ENCODE measurements around the gene SLC44A2.
"Not testable (repeated sequence)": the region's sequence is repeated elsewhere in the genome, so short reads cannot be mapped to it uniquely, and the experiment has no call there.

Gene SLC44A2

GRCh38 chr19:10662384-10663251, 37.3 kb downstream of the SLC44A2 start:
- H3K4me1 ChIP-seq (ENCODE audit: control insufficient read depth in 2 of 2, insufficient read depth in 2 of 2, low read length in 2 of 2) = peaks cover 6 to 7% of the 10 kb centered on the region in 2 donors
- H3K27me3 ChIP-seq (ENCODE audit: control insufficient read depth in 2 of 2, insufficient read depth in 2 of 2, low read length in 2 of 2) = no peaks in the 10 kb centered on the region
- H3K36me3 ChIP-seq (ENCODE audit: control insufficient read depth in 2 of 2, insufficient read depth in 2 of 2, low read length in 2 of 2) = peaks cover 8 to 11% of the 10 kb centered on the region in 2 donors
- H3K27ac ChIP-seq (ENCODE audit: low read depth in 2 of 2, low read length in 2 of 2) = no peak overlapping the region
- H3K4me3 ChIP-seq (ENCODE audit: low read length in 2 of 2) = no peak overlapping the region
- H3K9ac ChIP-seq (ENCODE audit: low read depth in 1 of 2, low read length in 2 of 2) = no peak overlapping the region
- H3K9me3 ChIP-seq (ENCODE audit: control insufficient read depth in 2 of 2, low read length in 2 of 2) = no peaks in the 10 kb centered on the region

DNA sequence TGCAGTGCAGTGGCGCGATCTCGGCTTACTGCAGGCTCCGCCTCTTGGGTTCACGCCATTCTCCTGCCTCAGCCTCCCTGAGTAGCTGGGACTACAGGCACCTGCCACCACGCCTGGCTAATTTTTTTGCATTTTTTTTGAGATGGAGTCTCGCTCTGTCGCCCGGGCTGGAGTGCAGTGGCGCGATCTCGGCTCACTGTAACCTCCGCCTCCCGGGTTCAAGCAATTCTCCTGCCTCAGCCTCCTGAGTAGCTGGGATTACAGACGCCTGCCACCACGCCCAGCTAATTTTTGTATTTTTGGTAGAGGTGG, 37.9 kb downstream of the SLC44A2 start:
- H3K27ac ChIP-seq (ENCODE audit: low read depth in 2 of 2, low read length in 2 of 2); H3K27me3 ChIP-seq (ENCODE audit: control insufficient read depth in 2 of 2, insufficient read depth in 2 of 2, low read length in 2 of 2); H3K9ac ChIP-seq (ENCODE audit: low read depth in 1 of 2, low read length in 2 of 2); H3K9me3 ChIP-seq (ENCODE audit: control insufficient read depth in 2 of 2, low read length in 2 of 2); H3K4me1 ChIP-seq (ENCODE audit: control insufficient read depth in 2 of 2, insufficient read depth in 2 of 2, low read length in 2 of 2); H3K4me3 ChIP-seq (ENCODE audit: low read length in 2 of 2): not testable (repeated sequence)
- H3K36me3 ChIP-seq (ENCODE audit: control insufficient read depth in 2 of 2, insufficient read depth in 2 of 2, low read length in 2 of 2) = peaks cover 12 to 13% of the 10 kb centered on the region in 2 donors

- H3K4me3 ChIP-seq (ENCODE audit: low read length in 2 of 2) = no peak overlapping the region
- no peak overlapping the region for H3K9ac ChIP-seq (ENCODE audit: low read depth in 1 of 2, low read length in 2 of 2)
- H3K36me3 ChIP-seq (ENCODE audit: control insufficient read depth in 2 of 2, insufficient read depth in 2 of 2, low read length in 2 of 2) = peaks cover 21 to 22% of the 10 kb centered on the region in 2 donors
- H3K4me1 ChIP-seq (ENCODE audit: control insufficient read depth in 2 of 2, insufficient read depth in 2 of 2, low read length in 2 of 2) = peaks cover 6% of the 10 kb centered on the region in 2 donors
- H3K9me3 ChIP-seq (ENCODE audit: control insufficient read depth in 2 of 2, low read length in 2 of 2) = no peaks in the 10 kb centered on the region
- H3K27ac ChIP-seq (ENCODE audit: low read depth in 2 of 2, low read length in 2 of 2) = no peak overlapping the region
- H3K27me3 ChIP-seq (ENCODE audit: control insufficient read depth in 2 of 2, insufficient read depth in 2 of 2, low read length in 2 of 2) = no peaks in the 10 kb centered on the region
These were observed 42.5 kb downstream of the SLC44A2 start for GRCh38 chr19:10667867-10668266.

DNA sequence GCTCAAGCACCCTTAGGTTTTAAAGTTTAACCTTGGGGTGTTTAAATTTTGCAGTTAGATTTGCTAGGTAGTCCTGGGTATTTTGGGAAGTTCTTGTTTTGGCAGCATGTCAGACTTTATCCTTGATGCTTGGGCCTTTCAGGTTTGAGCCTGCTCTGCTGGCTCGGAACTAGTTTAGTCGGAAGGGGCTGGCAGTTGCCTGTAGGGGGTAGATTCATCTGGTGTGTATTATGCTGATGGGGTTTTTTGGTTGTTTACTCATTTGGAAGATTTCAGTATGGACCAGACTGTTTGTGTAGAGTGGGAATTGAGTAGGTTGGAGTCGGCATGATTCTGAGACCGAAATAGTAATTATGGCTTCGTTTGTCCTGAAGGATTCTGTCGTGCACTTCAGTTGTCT, 43.9 kb downstream of the SLC44A2 start:
- H3K4me1 ChIP-seq (ENCODE audit: control insufficient read depth in 2 of 2, insufficient read depth in 2 of 2, low read length in 2 of 2) = peaks cover 4 to 5% of the 10 kb centered on the region in 2 donors
- no peak overlapping the region for H3K9ac ChIP-seq (ENCODE audit: low read depth in 1 of 2, low read length in 2 of 2)
- H3K4me3 ChIP-seq (ENCODE audit: low read length in 2 of 2) = no peak overlapping the region
- no peak overlapping the region for H3K27ac ChIP-seq (ENCODE audit: low read depth in 2 of 2, low read length in 2 of 2)
- H3K9me3 ChIP-seq (ENCODE audit: control insufficient read depth in 2 of 2, low read length in 2 of 2) = no peaks in the 10 kb centered on the region
- H3K36me3 ChIP-seq (ENCODE audit: control insufficient read depth in 2 of 2, insufficient read depth in 2 of 2, low read length in 2 of 2) = peaks cover 27 to 30% of the 10 kb centered on the region in 2 donors
- no peaks in the 10 kb centered on the region for H3K27me3 ChIP-seq (ENCODE audit: control insufficient read depth in 2 of 2, insufficient read depth in 2 of 2, low read length in 2 of 2)

DNA sequence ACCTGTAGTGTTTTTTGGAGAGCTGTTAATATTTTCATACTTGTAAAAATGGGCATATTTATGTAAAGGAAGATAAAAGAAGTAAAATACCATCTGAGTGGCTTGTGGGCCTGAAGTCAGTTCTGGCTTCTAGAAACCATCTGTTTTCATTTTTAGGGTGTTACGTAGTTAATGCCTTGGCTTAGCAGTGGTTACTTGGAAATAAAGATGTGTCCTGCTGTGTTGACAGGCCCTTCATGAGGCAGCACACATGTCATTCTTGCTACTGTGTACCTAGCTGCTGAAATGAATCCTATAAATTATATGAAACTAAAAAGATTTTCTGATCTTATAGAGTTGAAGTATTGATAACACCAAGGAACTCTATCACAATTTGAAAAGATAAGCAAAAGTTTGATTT, 44.8 kb downstream of the SLC44A2 start:
- Histone ChIP-seq H3K36me3 (ENCODE audit: control insufficient read depth in 2 of 2, insufficient read depth in 2 of 2, low read length in 2 of 2) (peaks cover 30 to 35% of the 10 kb centered on the region in 2 donors), H3K4me3 (ENCODE audit: low read length in 2 of 2) (no peak overlapping the region), H3K27me3 (ENCODE audit: control insufficient read depth in 2 of 2, insufficient read depth in 2 of 2, low read length in 2 of 2) (no peaks in the 10 kb centered on the region), H3K9me3 (ENCODE audit: control insufficient read depth in 2 of 2, low read length in 2 of 2) (no peaks in the 10 kb centered on the region), H3K4me1 (ENCODE audit: control insufficient read depth in 2 of 2, insufficient read depth in 2 of 2, low read length in 2 of 2) (peaks cover 4 to 5% of the 10 kb centered on the region in 2 donors), H3K27ac (ENCODE audit: low read depth in 2 of 2, low read length in 2 of 2) (no peak overlapping the region), H3K9ac (ENCODE audit: low read depth in 1 of 2, low read length in 2 of 2) (no peak overlapping the region)

DNA sequence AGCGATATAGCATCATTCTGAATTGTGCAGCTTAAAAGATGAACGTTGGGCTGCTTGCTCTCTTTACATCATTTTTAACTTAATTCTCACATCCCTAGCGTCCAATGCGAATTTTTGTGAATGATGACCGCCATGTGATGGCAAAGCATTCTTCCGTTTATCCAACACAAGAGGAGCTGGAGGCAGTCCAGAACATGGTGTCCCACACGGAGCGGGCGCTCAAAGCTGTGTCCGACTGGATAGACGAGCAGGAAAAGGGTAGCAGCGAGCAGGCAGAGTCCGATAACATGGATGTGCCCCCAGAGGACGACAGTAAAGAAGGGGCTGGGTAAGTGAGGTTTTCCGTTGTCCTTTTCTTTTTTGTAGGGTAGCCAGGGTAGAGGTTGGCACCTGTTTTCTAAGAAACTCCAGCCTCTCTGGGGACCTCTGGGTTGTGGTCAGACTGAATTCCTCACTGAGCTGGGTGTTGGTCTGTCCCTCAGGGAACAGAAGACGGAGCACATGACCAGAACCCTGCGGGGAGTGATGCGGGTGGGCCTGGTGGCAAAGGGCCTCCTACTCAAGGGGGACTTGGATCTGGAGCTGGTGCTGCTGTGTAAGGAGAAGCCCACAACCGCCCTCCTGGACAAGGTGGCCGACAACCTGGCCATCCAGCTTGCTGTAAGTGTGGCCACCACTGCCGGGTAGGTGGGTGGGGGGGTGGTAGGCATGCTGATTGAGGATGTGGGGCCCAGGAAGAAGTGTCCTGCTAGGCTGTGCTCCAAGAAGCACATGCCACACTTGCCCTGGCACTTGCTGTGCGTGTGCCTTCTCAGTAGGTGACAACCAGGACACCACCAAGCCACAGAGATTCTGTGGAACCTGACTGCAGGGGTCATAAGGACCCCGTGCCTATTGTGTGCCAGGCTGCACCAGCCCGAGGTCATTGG, 45.8 kb downstream of the SLC44A2 start:
- no peak overlapping the region for H3K9ac ChIP-seq (ENCODE audit: low read depth in 1 of 2, low read length in 2 of 2)
- no peak overlapping the region for H3K27ac ChIP-seq (ENCODE audit: low read depth in 2 of 2, low read length in 2 of 2)
- no peaks in the 10 kb centered on the region for H3K9me3 ChIP-seq (ENCODE audit: control insufficient read depth in 2 of 2, low read length in 2 of 2)
- no peak overlapping the region for H3K4me3 ChIP-seq (ENCODE audit: low read length in 2 of 2)
- H3K27me3 ChIP-seq (ENCODE audit: control insufficient read depth in 2 of 2, insufficient read depth in 2 of 2, low read length in 2 of 2) = no peaks in the 10 kb centered on the region
- H3K36me3 ChIP-seq (ENCODE audit: control insufficient read depth in 2 of 2, insufficient read depth in 2 of 2, low read length in 2 of 2) = peaks cover 34 to 42% of the 10 kb centered on the region in 2 donors
- peaks cover 4 to 5% of the 10 kb centered on the region in 2 donors for H3K4me1 ChIP-seq (ENCODE audit: control insufficient read depth in 2 of 2, insufficient read depth in 2 of 2, low read length in 2 of 2)

DNA sequence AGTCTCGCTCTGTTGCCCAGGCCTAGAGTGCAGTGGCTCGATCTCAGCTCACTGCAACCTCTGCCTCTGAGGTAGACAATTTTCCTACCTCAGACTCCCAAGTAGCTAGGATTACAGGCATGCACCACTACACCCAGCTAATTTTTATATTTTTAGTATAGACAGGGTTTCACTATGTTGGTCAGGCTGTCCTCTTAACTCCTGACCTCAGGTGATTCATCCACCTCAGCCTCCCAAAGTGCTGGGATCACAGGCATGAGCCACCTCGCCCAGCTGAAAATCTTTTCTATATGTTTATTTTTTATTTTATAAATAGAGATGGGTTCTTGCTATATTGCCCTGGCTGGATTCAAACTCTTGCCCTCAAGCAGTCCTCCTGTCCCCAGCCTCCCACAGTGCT, 46.6 kb downstream of the SLC44A2 start:
- H3K36me3 ChIP-seq (ENCODE audit: control insufficient read depth in 2 of 2, insufficient read depth in 2 of 2, low read length in 2 of 2) = peaks cover 38 to 45% of the 10 kb centered on the region in 2 donors
- not testable (repeated sequence) for H3K27me3 ChIP-seq (ENCODE audit: control insufficient read depth in 2 of 2, insufficient read depth in 2 of 2, low read length in 2 of 2); H3K4me1 ChIP-seq (ENCODE audit: control insufficient read depth in 2 of 2, insufficient read depth in 2 of 2, low read length in 2 of 2); H3K9me3 ChIP-seq (ENCODE audit: control insufficient read depth in 2 of 2, low read length in 2 of 2); H3K27ac ChIP-seq (ENCODE audit: low read depth in 2 of 2, low read length in 2 of 2); H3K9ac ChIP-seq (ENCODE audit: low read depth in 1 of 2, low read length in 2 of 2); H3K4me3 ChIP-seq (ENCODE audit: low read length in 2 of 2)

- not testable (repeated sequence) for H3K9me3 ChIP-seq (ENCODE audit: control insufficient read depth in 2 of 2, low read length in 2 of 2); H3K4me1 ChIP-seq (ENCODE audit: control insufficient read depth in 2 of 2, insufficient read depth in 2 of 2, low read length in 2 of 2); H3K4me3 ChIP-seq (ENCODE audit: low read length in 2 of 2); H3K9ac ChIP-seq (ENCODE audit: low read depth in 1 of 2, low read length in 2 of 2); H3K27ac ChIP-seq (ENCODE audit: low read depth in 2 of 2, low read length in 2 of 2); H3K27me3 ChIP-seq (ENCODE audit: control insufficient read depth in 2 of 2, insufficient read depth in 2 of 2, low read length in 2 of 2)
- H3K36me3 ChIP-seq (ENCODE audit: control insufficient read depth in 2 of 2, insufficient read depth in 2 of 2, low read length in 2 of 2) = peaks cover 64 to 74% of the 10 kb centered on the region in 2 donors
These were observed 49.9 kb downstream of the SLC44A2 start for GRCh38 chr19:10675214-10675613.

DNA sequence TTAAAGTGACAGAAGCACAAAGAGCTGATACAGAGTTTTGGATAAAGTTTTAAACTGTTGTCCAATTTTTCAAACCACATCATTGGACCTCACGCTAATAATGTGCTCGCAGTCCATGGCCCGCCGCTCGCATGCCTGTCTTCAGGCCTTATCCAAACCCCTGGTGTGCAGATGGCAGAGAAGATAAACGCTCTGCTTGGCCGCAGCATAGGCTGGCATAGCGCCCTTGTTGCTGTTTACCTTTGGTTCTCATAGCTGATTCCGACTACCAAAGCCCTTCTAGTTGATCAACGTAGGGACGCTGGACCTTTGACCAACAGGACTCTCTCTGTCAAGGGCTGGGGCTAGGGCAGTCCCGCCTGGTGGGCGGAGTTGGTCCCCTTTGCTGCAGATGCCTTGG, 52.4 kb downstream of the SLC44A2 start:
- Histone ChIP-seq H3K36me3 (ENCODE audit: control insufficient read depth in 2 of 2, insufficient read depth in 2 of 2, low read length in 2 of 2) (peaks cover 73 to 82% of the 10 kb centered on the region in 2 donors), H3K4me1 (ENCODE audit: control insufficient read depth in 2 of 2, insufficient read depth in 2 of 2, low read length in 2 of 2) (no peaks in the 10 kb centered on the region), H3K27ac (ENCODE audit: low read depth in 2 of 2, low read length in 2 of 2) (no peak overlapping the region), H3K4me3 (ENCODE audit: low read length in 2 of 2) (no peak overlapping the region), H3K9me3 (ENCODE audit: control insufficient read depth in 2 of 2, low read length in 2 of 2) (no peaks in the 10 kb centered on the region), H3K9ac (ENCODE audit: low read depth in 1 of 2, low read length in 2 of 2) (no peak overlapping the region), H3K27me3 (ENCODE audit: control insufficient read depth in 2 of 2, insufficient read depth in 2 of 2, low read length in 2 of 2) (no peaks in the 10 kb centered on the region)

DNA sequence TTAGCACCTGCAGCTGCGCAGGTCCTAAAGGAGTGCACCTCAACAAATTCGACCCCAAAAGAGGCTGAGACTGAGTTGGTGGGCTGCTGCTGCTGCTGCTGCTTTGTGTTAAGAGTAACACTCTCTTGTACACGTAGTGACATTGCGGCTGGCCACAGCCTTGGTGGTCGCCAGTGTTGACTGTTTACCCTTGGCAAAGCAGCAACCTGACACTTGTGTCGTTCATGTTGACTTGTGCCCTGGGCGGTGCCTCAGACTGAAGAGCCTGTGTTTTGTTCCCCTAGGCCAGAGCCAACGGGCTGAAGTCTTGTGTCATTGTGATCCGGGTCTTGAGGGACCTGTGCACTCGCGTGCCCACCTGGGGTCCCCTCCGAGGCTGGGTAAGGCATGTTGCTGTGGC, 53.5 kb downstream of the SLC44A2 start:
- Histone ChIP-seq H3K4me3 (ENCODE audit: low read length in 2 of 2) (no peak overlapping the region), H3K27me3 (ENCODE audit: control insufficient read depth in 2 of 2, insufficient read depth in 2 of 2, low read length in 2 of 2) (no peaks in the 10 kb centered on the region), H3K27ac (ENCODE audit: low read depth in 2 of 2, low read length in 2 of 2) (no peak overlapping the region), H3K9me3 (ENCODE audit: control insufficient read depth in 2 of 2, low read length in 2 of 2) (no peaks in the 10 kb centered on the region), H3K9ac (ENCODE audit: low read depth in 1 of 2, low read length in 2 of 2) (no peak overlapping the region), H3K36me3 (ENCODE audit: control insufficient read depth in 2 of 2, insufficient read depth in 2 of 2, low read length in 2 of 2) (peaks cover 76 to 83% of the 10 kb centered on the region in 2 donors), H3K4me1 (ENCODE audit: control insufficient read depth in 2 of 2, insufficient read depth in 2 of 2, low read length in 2 of 2) (no peaks in the 10 kb centered on the region)
